Hematopoietic multipotent progenitor cell treated with erythropoietin and hydrocortisone succinate and interleukin-3 and kit ligand, for 17 days (in vitro differentiated cells): Measurements from ENCODE around the gene PGA5.
A peak's percentile ranks its signal among the peaks of the same experiment; 100 is the strongest.
"Not testable (repeated sequence)": the region's sequence is repeated elsewhere in the genome, so short reads cannot be mapped to it uniquely, and the experiment has no call there.

Source experiments
- DNase-seq: peaks from one replicate; pipeline ENCODE4 v3.0.0-alpha.2; 2015; ENCODE audit warnings: low spot score

PGA5 gene

GRCh38 chr11:61226457-61227137 lies 14.4 kb upstream of the PGA5 start:
- DNase-seq, result not testable (repeated sequence)

GRCh38 chr11:61229458-61229857 lies 11.5 kb upstream of the PGA5 start:
- DNase-seq, result not testable (repeated sequence)

GRCh38 chr11:61231033-61231432 lies 9.9 kb upstream of the PGA5 start:
- not testable (repeated sequence) for DNase-seq

- not testable (repeated sequence) for DNase-seq
Observed at GRCh38 chr11:61231585-61231984, 9.4 kb upstream of the PGA5 start.

GRCh38 chr11:61232548-61233145 lies 8.3 kb upstream of the PGA5 start:
- not testable (repeated sequence) for DNase-seq

- not testable (repeated sequence) for DNase-seq
Observed at GRCh38 chr11:61237130-61237529, 3.8 kb upstream of the PGA5 start.

- DNase-seq, result not testable (repeated sequence)
Observed at GRCh38 chr11:61240288-61240687, 687 bp upstream of the PGA5 start.

- not testable (repeated sequence) for DNase-seq
Observed at GRCh38 chr11:61241526-61241925, 551 bp downstream of the PGA5 start.

- DNase-seq, result not testable (repeated sequence)
Observed at GRCh38 chr11:61245284-61245964, 4.4 kb downstream of the PGA5 start.

- DNase-seq, result not testable (repeated sequence)
Observed at GRCh38 chr11:61248071-61248470, 7.1 kb downstream of the PGA5 start.

- not testable (repeated sequence) for DNase-seq
Observed at GRCh38 chr11:61249201-61249600, 8.2 kb downstream of the PGA5 start.

- DNase-seq, result not testable (repeated sequence)
Observed at GRCh38 chr11:61250796-61251765, 10.1 kb downstream of the PGA5 start.

- DNase-seq, result not testable (repeated sequence)
Observed at GRCh38 chr11:61252332-61252731, 11.4 kb downstream of the PGA5 start.

- DNase-seq, result peak; percentile 87
Observed at GRCh38 chr11:61254403-61255025, 13.5 kb downstream of the PGA5 start.

- DNase-seq, result no peak
Observed at GRCh38 chr11:61256710-61257482, 15.9 kb downstream of the PGA5 start.

GRCh38 chr11:61258546-61258945 lies 17.6 kb downstream of the PGA5 start:
- DNase-seq, result no peak

- DNase-seq, result no peak
Observed at GRCh38 chr11:61259363-61259762, 18.4 kb downstream of the PGA5 start.

- DNase-seq, result no peak
Observed at GRCh38 chr11:61264371-61264770, 23.4 kb downstream of the PGA5 start.

- no peak for DNase-seq
Observed at GRCh38 chr11:61264795-61265194, 23.8 kb downstream of the PGA5 start.

GRCh38 chr11:61265357-61265756 lies 24.4 kb downstream of the PGA5 start:
- no peak for DNase-seq

GRCh38 chr11:61266602-61267001 lies 25.6 kb downstream of the PGA5 start:
- no peak for DNase-seq
